Right renal cortex interstitium (tissue), 3 donors: ENCODE results near the gene IL17RC. TPM values are rescaled to one million over a fixed set of nuclear protein-coding genes. Genes with fewer than 3 reads are reported as not detected.

Experiments used
- DNase-seq, 3 donors: peaks; one replicate each; pipeline ENCODE4 v3.0.0-alpha.2; 2013; ENCODE audit warnings: low read depth in 3 of 3, low spot score in 2 of 3
- polyA plus RNA-seq, 3 donors: library from polyadenylated mRNA; unstranded; fragments of 120-200 nt; gene quantifications; one replicate each; pipeline ENCODE4 v1.2.1, GENCODE V29; 2013; ENCODE audit not compliant: insufficient read length in 3 of 3

The IL17RC gene
- polyA plus RNA-seq, 3 donors = 30.7 to 35.9 (median 32.6) TPM

GRCh38 chr3:9942934-9943690 lies 26.2 kb downstream of the IL17RC start:
- no peak for DNase-seq

GRCh38 chr3:9944271-9944670 lies 27.4 kb downstream of the IL17RC start:
- no peak for DNase-seq

- DNase-seq = no peak
Observed at GRCh38 chr3:9945358-9945757, 28.5 kb downstream of the IL17RC start.

DNA sequence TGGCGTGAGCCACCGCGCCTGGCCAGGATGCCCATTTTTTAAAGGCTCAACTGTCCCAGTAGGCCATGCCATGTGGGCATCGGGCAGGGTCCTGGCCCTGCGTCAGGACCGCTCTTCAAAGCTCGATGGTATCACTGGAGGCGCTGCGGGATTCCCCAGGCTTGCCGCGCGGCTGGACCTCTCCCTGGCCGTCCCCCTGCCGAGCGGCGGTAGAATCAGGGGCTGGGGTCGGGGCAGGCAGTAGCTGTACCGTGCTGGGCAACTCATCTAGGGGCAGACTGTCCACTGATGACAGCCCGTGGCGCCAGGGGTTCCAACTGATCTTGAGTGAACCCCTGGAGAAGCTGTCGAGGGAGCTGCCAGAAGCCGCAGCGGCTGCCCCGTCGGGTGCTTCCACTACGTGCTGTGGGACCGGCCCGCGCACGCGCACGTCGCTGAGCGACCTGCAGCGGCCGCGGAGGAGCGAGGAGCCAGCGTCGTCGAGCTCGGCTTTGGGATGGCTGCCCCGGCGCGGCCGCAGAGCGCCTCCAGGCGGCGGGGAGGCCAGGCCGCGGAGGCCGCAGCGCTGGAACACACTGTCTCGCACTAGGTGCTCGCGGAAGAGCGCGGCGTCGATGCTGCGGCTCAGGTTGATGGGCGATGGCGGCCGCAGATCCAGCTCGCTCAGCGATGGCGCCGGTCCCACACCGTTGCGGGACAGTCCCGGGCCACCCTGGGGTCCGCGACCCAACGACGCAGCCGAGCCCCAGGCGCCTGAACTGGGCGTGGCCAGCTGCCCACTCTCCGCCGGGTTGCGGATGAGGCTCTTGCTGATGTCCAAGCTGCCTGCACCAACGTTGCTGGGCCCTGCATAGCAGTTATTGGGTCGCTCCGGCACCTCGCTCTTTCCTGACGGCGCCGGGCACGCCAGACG lies 29.5 kb downstream of the IL17RC start:
- DNase-seq = peak in 2 of 3 donors; percentile 52 to 77

DNA sequence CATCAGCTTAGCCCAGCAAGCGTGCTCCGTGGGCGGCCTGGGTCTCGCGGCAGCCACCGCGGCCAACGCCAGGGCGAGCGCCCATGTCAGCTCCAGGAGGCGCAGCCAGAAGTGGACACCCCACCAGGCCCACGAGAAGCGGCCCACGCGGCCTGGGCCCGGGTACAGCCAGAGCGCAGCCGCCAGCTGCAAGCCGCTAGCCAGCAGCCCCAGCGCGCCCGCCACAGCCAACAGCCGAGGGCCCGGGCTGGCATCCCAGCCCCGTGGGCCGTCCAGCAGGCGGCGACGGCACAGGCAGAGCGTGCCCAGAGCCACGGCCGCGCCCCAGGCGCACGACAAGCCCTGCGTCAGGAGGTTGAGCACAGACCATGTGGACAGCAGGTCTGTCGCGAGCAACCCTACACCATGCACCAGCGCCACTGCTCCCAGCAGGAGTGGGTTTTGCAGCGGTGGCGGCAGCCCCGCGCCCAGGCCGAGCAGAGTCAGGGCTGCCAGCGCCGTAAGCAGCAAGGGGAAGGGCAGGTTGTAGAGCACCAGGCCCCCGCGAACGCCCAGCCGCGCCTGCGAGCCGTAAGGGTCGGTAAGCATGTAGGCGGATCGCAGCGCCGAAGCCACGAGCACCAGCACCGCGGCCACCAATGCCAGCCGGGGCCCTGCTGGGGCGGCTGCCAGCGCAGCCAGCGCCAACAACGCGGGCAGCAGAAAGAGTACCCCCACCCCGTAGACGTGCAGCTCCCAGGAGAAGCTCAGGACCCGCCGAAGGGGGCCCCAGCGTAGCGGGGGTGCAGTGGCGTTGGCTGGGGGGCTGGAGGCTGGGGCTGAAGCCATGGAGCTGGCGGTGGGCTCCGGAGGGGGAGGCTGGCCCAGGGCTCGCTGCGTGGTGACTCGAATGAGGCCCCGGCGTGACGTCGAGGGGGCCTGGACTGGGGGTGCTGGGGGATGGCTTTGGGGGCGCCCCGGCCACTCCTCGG lies 30.4 kb downstream of the IL17RC start:
- no peak for DNase-seq

DNA sequence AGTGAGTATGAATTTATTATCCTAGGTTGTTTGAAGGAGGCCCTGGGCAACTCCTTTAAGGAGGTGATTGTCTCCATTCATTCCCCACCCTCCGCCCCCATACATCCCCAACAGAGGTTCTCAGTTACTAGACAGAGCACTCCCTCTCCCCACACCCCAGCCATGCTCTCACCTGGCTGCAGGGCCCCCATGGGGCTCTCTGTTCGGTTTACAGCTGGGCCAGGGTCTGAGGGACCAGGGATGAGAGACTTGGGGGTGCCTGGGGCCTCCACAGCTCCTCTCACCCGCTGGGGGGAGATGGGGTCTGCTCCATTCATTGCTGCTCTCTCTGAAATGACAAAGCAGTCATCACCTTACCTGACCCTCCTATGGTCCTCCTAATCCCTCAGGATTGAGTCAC lies 31.7 kb downstream of the IL17RC start:
- no peak for DNase-seq

- DNase-seq = no peak
Observed at GRCh38 chr3:9949115-9949514, 32.2 kb downstream of the IL17RC start.

- no peak for DNase-seq
Observed at GRCh38 chr3:9949626-9950025, 32.7 kb downstream of the IL17RC start.

GRCh38 chr3:9951126-9951525 lies 34.2 kb downstream of the IL17RC start:
- DNase-seq = no peak

DNA sequence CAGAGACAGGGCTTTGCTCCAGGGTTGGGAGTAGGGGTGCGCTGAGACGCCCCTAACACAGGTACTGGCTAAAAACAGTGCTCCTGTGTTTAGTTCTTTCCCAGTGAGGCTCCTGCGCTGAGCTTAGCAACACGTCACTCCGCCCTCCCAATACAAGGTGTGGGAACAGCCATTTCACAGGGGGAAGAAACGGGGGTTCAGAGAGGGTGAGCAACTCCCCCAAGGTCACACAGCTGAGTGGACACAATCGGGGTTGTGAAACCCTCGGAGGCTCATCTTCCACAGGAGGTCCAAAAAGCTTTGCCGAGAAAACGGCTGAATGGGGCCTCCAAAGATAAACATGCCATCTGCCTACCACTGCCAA lies 34.7 kb downstream of the IL17RC start:
- DNase-seq = no peak

- DNase-seq = no peak
Observed at GRCh38 chr3:9951962-9952805, 35.3 kb downstream of the IL17RC start, which contains the start of gene PRRT3. Gene PRRT3 (minus strand): TSS chr3:9952408. CDS start chr3:9950115, 2,293 bp downstream.

DNA sequence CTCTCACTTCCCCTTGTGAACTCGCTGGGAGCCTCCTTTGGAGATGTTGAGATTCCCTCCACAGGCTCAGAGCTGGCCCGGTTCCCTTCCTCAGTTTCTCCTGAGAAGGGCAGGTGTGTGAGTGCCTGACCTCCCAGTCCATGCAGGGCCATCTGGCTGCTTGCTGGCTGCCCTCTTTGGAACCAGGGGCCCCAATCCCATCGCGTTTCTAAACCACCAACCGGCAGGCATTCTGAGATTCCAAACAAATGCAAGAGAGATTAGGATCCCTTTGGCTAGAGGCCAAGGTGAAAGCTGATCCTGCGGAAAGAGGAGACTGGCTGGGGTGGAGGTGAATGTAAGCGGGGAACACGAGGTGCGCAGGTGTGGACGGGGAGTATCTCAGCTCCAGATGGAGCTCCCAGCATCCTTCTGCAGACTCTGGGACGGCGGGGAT lies 38.2 kb downstream of the IL17RC start:
- DNase-seq = peak in 1 of 3 donors; percentile 48

- DNase-seq = no peak
Observed at GRCh38 chr3:9955611-9956352, 38.9 kb downstream of the IL17RC start.

GRCh38 chr3:9957214-9957613 lies 40.3 kb downstream of the IL17RC start:
- DNase-seq = no peak

DNA sequence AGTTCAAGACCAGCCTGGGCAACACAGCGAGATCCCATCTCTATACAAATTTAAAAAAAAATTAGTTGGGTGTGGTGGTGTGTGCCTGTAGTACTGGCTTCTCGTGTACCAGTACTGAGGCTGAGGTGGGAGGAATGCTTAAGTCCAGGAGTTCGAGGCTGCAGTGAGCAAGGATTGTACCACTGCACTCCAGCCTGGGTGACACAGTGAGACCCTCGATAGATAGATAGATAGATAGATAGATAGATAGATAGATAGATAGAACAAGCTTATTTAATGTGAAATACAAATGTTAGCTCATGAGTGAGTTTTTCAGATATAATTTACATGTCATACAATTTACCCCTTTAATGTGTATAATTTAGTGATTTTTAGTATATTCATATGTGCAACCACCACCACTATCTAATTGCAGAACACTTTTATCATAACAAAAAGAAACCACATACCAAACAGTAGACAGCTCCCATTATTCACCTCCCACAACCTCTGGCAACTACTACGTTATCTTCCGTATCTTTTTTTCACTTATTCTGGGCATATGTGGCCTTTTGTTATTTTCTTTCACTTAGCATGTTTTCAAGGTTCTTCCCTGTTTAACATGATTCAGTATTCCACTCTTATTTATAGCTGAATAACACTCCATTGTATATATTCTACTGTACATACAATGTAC lies 48.4 kb downstream of the IL17RC start:
- no peak for DNase-seq

DNA sequence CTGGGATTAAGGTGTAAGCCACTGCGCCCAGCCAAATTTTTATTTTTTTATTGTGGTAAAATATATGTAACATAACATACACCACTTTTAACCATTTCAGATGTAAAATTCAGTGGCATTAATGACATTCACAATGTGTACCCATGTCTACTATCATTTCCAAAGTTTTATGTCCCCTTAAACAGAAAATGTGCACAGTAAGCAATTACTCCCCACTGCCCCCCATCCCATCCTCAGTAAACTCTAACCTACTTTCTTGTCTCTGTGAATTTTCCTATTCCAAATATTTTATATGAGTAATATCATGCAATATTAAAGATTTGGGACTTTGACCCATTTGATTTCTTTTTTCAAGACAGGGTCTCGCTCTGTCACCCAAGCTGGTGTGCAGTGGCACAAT lies 49.9 kb downstream of the IL17RC start:
- DNase-seq = no peak

- DNase-seq = no peak
Observed at GRCh38 chr3:9969632-9970019, 52.7 kb downstream of the IL17RC start.

- DNase-seq = no peak
Observed at GRCh38 chr3:9970020-9970652, 53.2 kb downstream of the IL17RC start.
